NCI-H524 (cell line): ENCODE results near the gene DLG1.

Experiments used
- DNase-seq, 2 experiments: peaks; one replicate each; lab custom pipeline; 2025; lab: John Stamatoyannopoulos, UW

Gene DLG1

GRCh38 chr3:196996454-196997265, 301.8 kb downstream of the DLG1 start:
- DNase-seq: peak in 1 of 2 experiments; percentile 22

GRCh38 chr3:196995646-196996355, 302.6 kb downstream of the DLG1 start:
- peak; percentile 95 to 98 for DNase-seq

DNA sequence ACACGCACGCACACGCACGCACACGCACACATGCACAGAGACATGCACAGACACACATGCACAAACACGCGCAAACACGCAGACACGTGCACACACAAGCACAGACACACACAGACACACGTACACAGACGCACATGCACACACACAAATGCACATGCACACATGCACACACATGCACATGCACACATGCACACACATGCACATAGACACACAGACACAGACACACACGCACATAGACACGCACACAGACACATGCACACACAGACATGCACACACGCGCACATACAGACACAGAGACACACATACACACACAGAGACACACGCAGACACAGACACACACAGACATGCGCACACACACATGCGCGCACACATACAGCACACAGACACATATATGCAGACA, 303.4 kb downstream of the DLG1 start:
- DNase-seq: no peak

GRCh38 chr3:196994056-196994455, 304.4 kb downstream of the DLG1 start:
- no peak for DNase-seq
